ENCODE measurements around the gene SPPL2B. TPM values are rescaled to one million over a fixed set of nuclear protein-coding genes. Genes with fewer than 3 reads are reported as not detected.
"Not testable (repeated sequence)": the region's sequence is repeated elsewhere in the genome, so short reads cannot be mapped to it uniquely, and the experiment has no call there.

Gene SPPL2B
- polyA plus RNA-seq, 3 donors, result 5.7 to 64.9 (median 8.7) TPM

- no peaks in the 10 kb centered on the region for H3K36me3 ChIP-seq (replicated peaks in 1 of 2; ENCODE audit: control insufficient read depth in 1 of 2, insufficient read depth in 2 of 2, low read length in 2 of 2)
- no peaks in the 10 kb centered on the region for H4K20me1 ChIP-seq (ENCODE audit: insufficient read depth, low read length)
- no peak overlapping the region for H3K27ac ChIP-seq (ENCODE audit: low read depth in 1 of 2, low read length in 2 of 2)
- intact Hi-C loops (cut with micrococcal nuclease), result loop anchor here in 1 of 2 donors (5.0 to 10.0 kb wide), 2 partner anchors 64 to 106 kb away; partner anchors contain the start of genes LSM7, PEAK3 and SPPL2B
- Mint-ChIP-seq H3K27me3 (ENCODE audit: low read depth in 3 of 3) (peaks cover 5 to 7% (median 7%) of the 10 kb centered on the region in 3 donors), H3K4me3 (no peak overlapping the region), H3K4me1 (peaks cover 29% of the 10 kb centered on the region), H3K27ac (no peak overlapping the region), H3K36me3 (peaks cover 0 to 4% of the 10 kb centered on the region in 2 donors), H3K9me3 (peaks cover 0 to 8% (median 4%) of the 10 kb centered on the region in 7 donors)
- H3K27me3 ChIP-seq (ENCODE audit: control insufficient read depth in 2 of 2, insufficient read depth in 2 of 2, low read length in 2 of 2), result no peaks in the 10 kb centered on the region
- H3K4me1 ChIP-seq (ENCODE audit: control insufficient read depth in 1 of 2, insufficient read depth in 2 of 2, low read length in 2 of 2), result peaks cover 18 to 27% of the 10 kb centered on the region in 2 donors
- H3K79me2 ChIP-seq (ENCODE audit: insufficient read depth, low read length), result no peaks in the 10 kb centered on the region
- no peak overlapping the region for H3K4me3 ChIP-seq (replicated peaks in 1 of 3; ENCODE audit: low read depth in 2 of 3, low read length in 3 of 3)
- peak; percentile 49 to 82 (median 71) for DNase-seq
- H3K9me3 ChIP-seq (replicated peaks in 1 of 2; ENCODE audit: control insufficient read depth in 1 of 2, insufficient read depth in 1 of 2, low read length in 2 of 2), result peaks cover 0 to 4% of the 10 kb centered on the region in 2 donors
- no peak overlapping the region for H3K4me2 ChIP-seq (replicated peaks; ENCODE audit: extremely low read depth, low read length, poor library complexity, severe bottlenecking)
- no peak overlapping the region for H3K9ac ChIP-seq (ENCODE audit: insufficient read depth, low read length, poor library complexity, severe bottlenecking)
- peak; percentile 86 for TF ChIP-seq CTCF (IDR thresholded peaks at IDR 0.05)
- WGBS (ENCODE audit: insufficient coverage), result 0% methylated on average over 3 of the region's 10 CpGs
- no peak overlapping the region for H2AFZ ChIP-seq (ENCODE audit: insufficient read depth, low read depth, low read length, poor library complexity, severe bottlenecking)
Observed at GRCh38 chr19:2391118-2391725, 62.7 kb downstream of the SPPL2B start.

GRCh38 chr19:2392366-2392765 lies 63.9 kb downstream of the SPPL2B start:
- Histone ChIP-seq H4K20me1 (ENCODE audit: insufficient read depth, low read length) (no peaks in the 10 kb centered on the region), H3K4me1 (ENCODE audit: control insufficient read depth in 1 of 2, insufficient read depth in 2 of 2, low read length in 2 of 2) (peaks cover 18 to 27% of the 10 kb centered on the region in 2 donors), H3K27ac (ENCODE audit: low read depth in 1 of 2, low read length in 2 of 2) (no peak overlapping the region), H3K36me3 (replicated peaks in 1 of 2; ENCODE audit: control insufficient read depth in 1 of 2, insufficient read depth in 2 of 2, low read length in 2 of 2) (no peaks in the 10 kb centered on the region), H3K9ac (ENCODE audit: insufficient read depth, low read length, poor library complexity, severe bottlenecking) (no peak overlapping the region), H3K4me3 (replicated peaks in 1 of 3; ENCODE audit: low read depth in 2 of 3, low read length in 3 of 3) (no peak overlapping the region), H3K4me2 (replicated peaks; ENCODE audit: extremely low read depth, low read length, poor library complexity, severe bottlenecking) (no peak overlapping the region), H3K27me3 (ENCODE audit: control insufficient read depth in 2 of 2, insufficient read depth in 2 of 2, low read length in 2 of 2) (no peaks in the 10 kb centered on the region), H3K9me3 (replicated peaks in 1 of 2; ENCODE audit: control insufficient read depth in 1 of 2, insufficient read depth in 1 of 2, low read length in 2 of 2) (peaks cover 0 to 4% of the 10 kb centered on the region in 2 donors), H3K79me2 (ENCODE audit: insufficient read depth, low read length) (no peaks in the 10 kb centered on the region), H2AFZ (ENCODE audit: insufficient read depth, low read depth, low read length, poor library complexity, severe bottlenecking) (no peak overlapping the region)
- WGBS (ENCODE audit: insufficient coverage), result 54% methylated on average over 4 of the region's 7 CpGs
- peaks cover 30% of the 10 kb centered on the region for H3K4me1 Mint-ChIP-seq
- peaks cover 0 to 4% of the 10 kb centered on the region in 2 donors for H3K36me3 Mint-ChIP-seq
- peak overlapping the region in 1 of 7 donors; percentile 19 for H3K27ac Mint-ChIP-seq
- no peak for TF ChIP-seq CTCF (IDR thresholded peaks at IDR 0.05)
- peaks cover 0 to 6% (median 4%) of the 10 kb centered on the region in 7 donors for H3K9me3 Mint-ChIP-seq
- H3K4me3 Mint-ChIP-seq, result no peak overlapping the region
- peaks cover 7 to 8% (median 7%) of the 10 kb centered on the region in 3 donors for H3K27me3 Mint-ChIP-seq (ENCODE audit: low read depth in 3 of 3)
- no peak for DNase-seq
- intact Hi-C loops (cut with micrococcal nuclease), result loop anchor here in 1 of 2 donors (5.0 to 10.0 kb wide), 2 partner anchors 65 to 108 kb away; partner anchors contain the start of genes LSM7, PEAK3 and SPPL2B

GRCh38 chr19:2392899-2393298 lies 64.4 kb downstream of the SPPL2B start:
- WGBS (ENCODE audit: insufficient coverage), result 97% methylated on average over 4 of the region's 8 CpGs
- H3K4me3 Mint-ChIP-seq; H4K20me1 ChIP-seq (ENCODE audit: insufficient read depth, low read length); H3K36me3 ChIP-seq (replicated peaks in 1 of 2; ENCODE audit: control insufficient read depth in 1 of 2, insufficient read depth in 2 of 2, low read length in 2 of 2); H3K27ac ChIP-seq (ENCODE audit: low read depth in 1 of 2, low read length in 2 of 2); H2AFZ ChIP-seq (ENCODE audit: insufficient read depth, low read depth, low read length, poor library complexity, severe bottlenecking); H3K27me3 Mint-ChIP-seq (ENCODE audit: low read depth in 3 of 3); H3K9me3 Mint-ChIP-seq; H3K27me3 ChIP-seq (ENCODE audit: control insufficient read depth in 2 of 2, insufficient read depth in 2 of 2, low read length in 2 of 2); H3K79me2 ChIP-seq (ENCODE audit: insufficient read depth, low read length); H3K9ac ChIP-seq (ENCODE audit: insufficient read depth, low read length, poor library complexity, severe bottlenecking); H3K4me2 ChIP-seq (replicated peaks; ENCODE audit: extremely low read depth, low read length, poor library complexity, severe bottlenecking); DNase-seq; H3K9me3 ChIP-seq (replicated peaks in 1 of 2; ENCODE audit: control insufficient read depth in 1 of 2, insufficient read depth in 1 of 2, low read length in 2 of 2); H3K36me3 Mint-ChIP-seq; H3K4me3 ChIP-seq (replicated peaks in 1 of 3; ENCODE audit: low read depth in 2 of 3, low read length in 3 of 3): not testable (repeated sequence)
- Mint-ChIP-seq H3K27ac (peak overlapping the region in 1 of 7 donors; percentile 15), H3K4me1 (peaks cover 30% of the 10 kb centered on the region)
- H3K4me1 ChIP-seq (ENCODE audit: control insufficient read depth in 1 of 2, insufficient read depth in 2 of 2, low read length in 2 of 2), result peaks cover 18 to 27% of the 10 kb centered on the region in 2 donors
- intact Hi-C loops (cut with micrococcal nuclease), result loop anchor here in 1 of 2 donors (5.0 to 10.0 kb wide), 2 partner anchors 66 to 108 kb away; partner anchors contain the start of genes LSM7, PEAK3 and SPPL2B

All from CD14-positive monocyte (primary cell).